HepG2 (cell line): ENCODE measurements around the gene DEGS1. TPM values are rescaled to one million over a fixed set of nuclear protein-coding genes. Genes with fewer than 3 reads are reported as not detected.

Experiments
- CENPX ChIP-seq: sonication (generic); formaldehyde crosslinking; IDR thresholded peaks from 2 replicates; pipeline ENCODE4 v1.9.0; 2021; ENCODE audit warnings: mild to moderate bottlenecking, missing genetic modification reagents, moderate library complexity
- DPF2 ChIP-seq: sonication (generic); formaldehyde crosslinking; IDR thresholded peaks from 2 replicates; pipeline ENCODE4 v1.4.0; 2020; ENCODE audit warnings: mild to moderate bottlenecking, low read depth, missing genetic modification reagents, borderline replicate concordance
- ETV6 ChIP-seq: sonication (generic); formaldehyde crosslinking; conservative IDR thresholded peaks from 2 replicates; pipeline ENCODE4 v1.4.0; 2020; ENCODE audit warnings: missing genetic modification reagents
- MED8 ChIP-seq: sonication (generic); formaldehyde crosslinking; IDR thresholded peaks from 2 replicates; pipeline ENCODE4 v1.8.1; 2023; ENCODE audit warnings: mild to moderate bottlenecking, missing genetic modification reagents; ENCODE audit not compliant: insufficient replicate concordance
- MZF1 ChIP-seq: sonication (generic); formaldehyde crosslinking; IDR thresholded peaks from 2 replicates; pipeline ENCODE4 v1.8.1; 2023; ENCODE audit warnings: mild to moderate bottlenecking, missing genetic modification reagents, borderline replicate concordance
- NAIF1 ChIP-seq: sonication (generic); formaldehyde crosslinking; IDR thresholded peaks from 2 replicates; pipeline ENCODE4 v1.5.0; 2020; ENCODE audit warnings: mild to moderate bottlenecking, missing genetic modification reagents, borderline replicate concordance
- POLR2G ChIP-seq: fragments of 200-400 bp; formaldehyde crosslinking; IDR thresholded peaks from 2 replicates; pipeline ENCODE4 v1.6.1; 2018; ENCODE audit warnings: mild to moderate bottlenecking, low read depth, low read length, moderate library complexity
- SATB2 ChIP-seq: sonication (generic); formaldehyde crosslinking; IDR thresholded peaks from 2 replicates; pipeline ENCODE4 v1.5.0; 2020; ENCODE audit warnings: missing genetic modification reagents
- SIN3A ChIP-seq: IDR thresholded peaks from 2 replicates; pipeline ENCODE4 v1.6.1; 2011; ENCODE audit warnings: low read depth, mild to moderate bottlenecking, control low read depth, low read length, borderline replicate concordance
- SMC3 ChIP-seq: IDR thresholded peaks from 2 replicates; pipeline ENCODE4 v1.6.1; 2011; ENCODE audit warnings: low read length, improper control_type of control experiment
- SNAPC2 ChIP-seq: sonication (generic); formaldehyde crosslinking; IDR thresholded peaks from 2 replicates; pipeline ENCODE4 v1.8.1; 2022; ENCODE audit warnings: mild to moderate bottlenecking, missing genetic modification reagents
- TBL1XR1 ChIP-seq: fragments of 150-350 bp; IDR thresholded peaks from 2 replicates; pipeline ENCODE4 v1.6.1; 2014; ENCODE audit warnings: borderline replicate concordance, low read length; ENCODE audit not compliant: partially characterized antibody
- ZNF12 ChIP-seq: sonication (generic); formaldehyde crosslinking; IDR thresholded peaks from 2 replicates; pipeline ENCODE4 v1.5.0; 2020; ENCODE audit warnings: missing genetic modification reagents
- ZNF205 ChIP-seq: IDR thresholded peaks from 2 replicates; pipeline ENCODE4 v1.6.1; 2018; ENCODE audit warnings: missing biosample characterization, missing genetic modification reagents
- ZNF225 ChIP-seq: sonication (generic); formaldehyde crosslinking; IDR thresholded peaks from 2 replicates; pipeline ENCODE4 v1.4.0; 2020; ENCODE audit warnings: mild to moderate bottlenecking, missing genetic modification reagents
- ZNF572 ChIP-seq: sonication (generic); formaldehyde crosslinking; IDR thresholded peaks from 2 replicates; pipeline ENCODE4 v1.5.1; 2020; ENCODE audit warnings: mild to moderate bottlenecking, missing genetic modification reagents
- polyA plus RNA-seq, 8 experiments: library from polyadenylated mRNA; depleted of rRNA in 3 of 8; stranded (reverse) in 7 of 8; unstranded in 1 of 8; fragments of >200 nt; fragmentation: Illumina TruSeq in 4 of 8; extraction: Trizol in 4 of 8; gene quantifications; 2 replicates each; pipeline versions ENCODE4 v1.2.1 to v1.2.3, GENCODE V29; 2011 to 2016; ENCODE audit warnings: low read depth in 4 of 8, missing spikeins in 1 of 8, mixed read lengths in 1 of 8; ENCODE audit not compliant: insufficient read depth in 1 of 8
- total RNA-seq, 5 experiments: library from RNA; depleted of rRNA; stranded (reverse); fragments of >200 nt; fragmentation: Illumina TruSeq; extraction: Trizol; gene quantifications; 2 replicates each; pipeline ENCODE4 v1.2.3, GENCODE V29; 2016; ENCODE audit warnings: low read depth in 1 of 5
- TF ChIP-seq, protein P1 (sequence below), 2 experiments: sonication (generic) in 1 of 2; formaldehyde crosslinking in 1 of 2; IDR thresholded peaks; 2 replicates each; pipeline versions ENCODE4 v1.4.0 to v1.6.1; 2016 to 2020; ENCODE audit warnings: borderline replicate concordance in 1 of 2, low read depth in 1 of 2, mild to moderate bottlenecking in 1 of 2, missing genetic modification reagents in 1 of 2
- TF ChIP-seq, protein P2 (sequence below): sonication (generic); formaldehyde crosslinking; IDR thresholded peaks from 2 replicates; pipeline ENCODE4 v1.4.0; 2020; ENCODE audit warnings: mild to moderate bottlenecking, missing genetic modification reagents

DEGS1 gene
- total and polyA plus RNA-seq, 2 of the 13 experiments (the other 11 are each of a cell fraction or from before 2014, with no cell fraction given) = 18.1 to 35.9 TPM

DNA sequence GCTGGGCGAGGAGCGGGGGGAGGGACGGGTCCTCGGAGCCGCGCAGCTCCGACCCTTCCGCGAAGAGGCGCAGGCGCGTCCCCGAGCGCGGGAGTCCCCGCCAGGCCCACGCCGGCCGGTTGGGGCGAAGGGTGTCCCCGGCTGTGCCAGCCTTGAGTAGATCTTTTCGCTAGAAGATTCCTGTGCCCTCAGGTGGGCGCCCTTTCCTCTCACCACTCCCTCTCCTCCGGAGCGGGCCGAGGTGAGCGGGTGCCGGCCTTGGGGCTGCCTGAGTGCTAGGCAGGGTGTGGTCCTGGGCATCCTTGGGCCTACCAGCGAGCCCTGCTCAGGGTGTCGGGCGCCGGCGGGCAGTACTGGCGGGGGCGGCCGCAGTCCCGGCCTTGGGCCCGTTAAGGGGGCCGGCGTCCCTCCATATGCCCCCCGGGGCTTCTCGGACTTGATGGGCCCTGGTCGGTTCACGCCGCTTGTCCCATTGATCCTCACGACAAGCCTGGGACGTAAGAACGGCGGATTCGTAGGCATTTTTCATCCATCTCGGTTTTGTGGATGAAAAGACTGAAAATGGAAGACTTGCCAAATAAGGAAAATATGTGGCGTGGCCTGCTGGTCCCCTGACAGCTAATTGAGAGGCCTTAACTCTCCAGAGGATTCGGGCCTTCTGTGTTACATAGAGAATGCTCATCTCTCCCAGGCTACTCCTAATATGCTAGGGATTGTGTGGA lies 712 bp downstream of the DEGS1 start (continued):
- TF ChIP-seq, protein P1, sequence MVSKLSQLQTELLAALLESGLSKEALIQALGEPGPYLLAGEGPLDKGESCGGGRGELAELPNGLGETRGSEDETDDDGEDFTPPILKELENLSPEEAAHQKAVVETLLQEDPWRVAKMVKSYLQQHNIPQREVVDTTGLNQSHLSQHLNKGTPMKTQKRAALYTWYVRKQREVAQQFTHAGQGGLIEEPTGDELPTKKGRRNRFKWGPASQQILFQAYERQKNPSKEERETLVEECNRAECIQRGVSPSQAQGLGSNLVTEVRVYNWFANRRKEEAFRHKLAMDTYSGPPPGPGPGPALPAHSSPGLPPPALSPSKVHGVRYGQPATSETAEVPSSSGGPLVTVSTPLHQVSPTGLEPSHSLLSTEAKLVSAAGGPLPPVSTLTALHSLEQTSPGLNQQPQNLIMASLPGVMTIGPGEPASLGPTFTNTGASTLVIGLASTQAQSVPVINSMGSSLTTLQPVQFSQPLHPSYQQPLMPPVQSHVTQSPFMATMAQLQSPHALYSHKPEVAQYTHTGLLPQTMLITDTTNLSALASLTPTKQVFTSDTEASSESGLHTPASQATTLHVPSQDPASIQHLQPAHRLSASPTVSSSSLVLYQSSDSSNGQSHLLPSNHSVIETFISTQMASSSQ (IDR thresholded peaks at IDR 0.05; ENCODE audit: low read depth) = no peak
- TF ChIP-seq, protein P1 (CRISPR knock-in tag; IDR thresholded peaks at IDR 0.05; ENCODE audit: borderline replicate concordance) = no peak
- TF ChIP-seq MZF1 (CRISPR knock-in tag) = no peak
- no peak for TF ChIP-seq TBL1XR1
- TF ChIP-seq SNAPC2 (CRISPR knock-in tag) = no peak
- TF ChIP-seq, protein P2, sequence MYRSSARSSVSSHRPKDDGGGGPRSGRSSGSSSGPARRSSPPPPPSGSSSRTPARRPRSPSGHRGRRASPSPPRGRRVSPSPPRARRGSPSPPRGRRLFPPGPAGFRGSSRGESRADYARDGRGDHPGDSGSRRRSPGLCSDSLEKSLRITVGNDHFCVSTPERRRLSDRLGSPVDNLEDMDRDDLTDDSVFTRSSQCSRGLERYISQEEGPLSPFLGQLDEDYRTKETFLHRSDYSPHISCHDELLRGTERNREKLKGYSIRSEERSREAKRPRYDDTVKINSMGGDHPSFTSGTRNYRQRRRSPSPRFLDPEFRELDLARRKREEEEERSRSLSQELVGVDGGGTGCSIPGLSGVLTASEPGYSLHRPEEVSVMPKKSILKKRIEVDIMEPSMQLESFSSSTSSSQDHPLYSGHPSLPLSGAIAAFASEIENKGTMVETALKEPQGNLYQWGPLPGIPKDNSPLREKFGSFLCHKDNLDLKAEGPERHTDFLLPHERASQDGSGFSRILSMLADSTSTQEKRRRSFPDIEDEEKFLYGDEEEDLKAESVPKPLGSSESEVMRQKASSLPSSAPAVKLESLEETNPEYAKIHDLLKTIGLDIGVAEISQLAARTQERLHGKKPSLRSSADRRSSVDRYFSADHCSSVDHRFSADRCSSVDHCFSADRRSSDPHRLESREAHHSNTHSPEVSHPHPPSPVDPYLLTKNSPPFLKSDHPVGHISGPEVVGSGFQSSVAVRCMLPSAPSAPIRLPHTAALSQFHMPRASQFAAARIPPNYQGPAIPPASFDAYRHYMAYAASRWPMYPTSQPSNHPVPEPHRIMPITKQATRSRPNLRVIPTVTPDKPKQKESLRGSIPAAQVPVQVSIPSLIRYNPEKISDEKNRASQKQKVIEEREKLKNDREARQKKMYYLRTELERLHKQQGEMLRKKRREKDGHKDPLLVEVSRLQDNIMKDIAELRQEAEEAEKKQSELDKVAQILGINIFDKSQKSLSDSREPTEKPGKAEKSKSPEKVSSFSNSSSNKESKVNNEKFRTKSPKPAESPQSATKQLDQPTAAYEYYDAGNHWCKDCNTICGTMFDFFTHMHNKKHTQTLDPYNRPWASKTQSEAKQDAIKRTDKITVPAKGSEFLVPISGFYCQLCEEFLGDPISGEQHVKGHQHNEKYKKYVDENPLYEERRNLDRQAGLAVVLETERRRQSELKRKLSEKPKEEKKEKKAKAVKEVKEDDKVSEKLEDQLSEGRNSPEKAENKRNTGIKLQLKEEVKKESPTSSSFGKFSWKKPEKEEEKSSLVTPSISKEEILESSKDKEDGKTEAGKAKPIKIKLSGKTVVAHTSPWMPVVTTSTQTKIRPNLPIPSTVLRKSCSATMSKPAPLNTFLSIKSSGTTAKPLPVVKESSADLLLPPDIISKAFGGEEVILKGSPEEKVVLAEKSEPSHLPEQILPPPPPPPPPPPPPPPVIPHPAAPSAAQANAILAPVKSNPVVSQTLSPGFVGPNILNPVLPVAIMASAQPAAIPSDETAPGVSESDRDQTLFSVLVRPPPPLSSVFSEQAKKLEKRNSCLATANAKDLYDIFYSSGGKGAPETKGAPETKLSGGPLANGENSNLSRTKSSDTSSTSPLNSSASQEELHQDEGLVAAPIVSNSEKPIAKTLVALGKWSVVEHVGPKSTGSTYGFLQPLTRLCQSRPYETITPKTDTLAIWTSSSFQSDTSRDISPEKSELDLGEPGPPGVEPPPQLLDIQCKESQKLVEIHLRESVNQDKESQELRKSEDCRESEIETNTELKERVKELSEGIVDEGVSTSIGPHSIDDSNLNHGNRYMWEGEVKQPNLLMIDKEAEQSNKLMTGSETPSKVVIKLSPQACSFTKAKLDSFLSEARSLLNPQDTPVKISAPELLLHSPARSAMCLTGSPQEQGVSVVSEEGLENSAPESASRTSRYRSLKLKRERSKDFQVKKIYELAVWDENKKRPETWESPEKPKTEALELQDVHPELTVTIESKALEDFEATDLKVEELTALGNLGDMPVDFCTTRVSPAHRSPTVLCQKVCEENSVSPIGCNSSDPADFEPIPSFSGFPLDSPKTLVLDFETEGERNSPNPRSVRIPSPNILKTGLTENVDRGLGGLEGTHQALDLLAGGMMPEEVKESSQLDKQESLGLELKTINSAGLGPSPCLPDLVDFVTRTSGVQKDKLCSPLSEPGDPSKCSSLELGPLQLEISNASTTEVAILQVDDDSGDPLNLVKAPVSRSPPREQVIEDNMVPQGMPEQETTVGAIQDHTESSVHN (CRISPR knock-in tag) = no peak
- peak; percentile 47; the same call in 1 of the 2 replicates for TF ChIP-seq SIN3A
- no peak for TF ChIP-seq ZNF572
- no peak for TF ChIP-seq MED8 (CRISPR knock-in tag)
- TF ChIP-seq ZNF225 = no peak; the same call in 1 of the 2 replicates
- TF ChIP-seq NAIF1 (CRISPR knock-in tag) = no peak
- TF ChIP-seq ETV6 (CRISPR knock-in tag) = no peak
- TF ChIP-seq DPF2 = no peak
- no peak for TF ChIP-seq SATB2 (CRISPR knock-in tag)
- TF ChIP-seq POLR2G = no peak
- TF ChIP-seq CENPX (CRISPR knock-in tag) = no peak
- TF ChIP-seq ZNF205 (CRISPR knock-in tag) = no peak
- TF ChIP-seq SMC3 = no peak
- no peak for TF ChIP-seq ZNF12 (CRISPR knock-in tag)
